MM.1S (cell line): ENCODE data around the gene KCNS1.

Source experiments
- CTCF ChIP-seq: fragments of 300-600 bp; sonication (generic); IDR thresholded peaks from 2 replicates; pipeline ENCODE4 v1.5.1; 2016; ENCODE audit warnings: antibody characterized with exemption, low read length, mixed read lengths
- EZH2 ChIP-seq: fragments of 300-600 bp; sonication (generic); optimal IDR thresholded peaks from 2 replicates; pipeline ENCODE3; 2017; ENCODE audit warnings: low read depth, mild to moderate bottlenecking, antibody characterized with exemption, low read length, mixed read lengths
- EZH2phosphoT487 ChIP-seq: fragments of 300-600 bp; sonication (generic); IDR thresholded peaks from 2 replicates; pipeline ENCODE4 v1.6.1; 2018; ENCODE audit warnings: antibody characterized with exemption, low read length

GRCh38 chr20:45112754-45113153 lies 11.8 kb upstream of the KCNS1 start:
- TF ChIP-seq CTCF (no peak), EZH2 (no peak), EZH2phosphoT487 (no peak)
